ENCODE data around the gene ABHD5.

The ABHD5 gene

GRCh38 chr3:43718296-43718695 is 27.6 kb downstream of the ABHD5 start:
- no peak for DNase-seq (ENCODE audit: low read depth)

- DNase-seq (ENCODE audit: low read depth), result no peak
Measured at GRCh38 chr3:43723121-43723734, 32.5 kb downstream of the ABHD5 start.

- DNase-seq (ENCODE audit: low read depth), result no peak
Measured at GRCh38 chr3:43726521-43726920, 35.8 kb downstream of the ABHD5 start.

GRCh38 chr3:43727930-43728329 is 37.2 kb downstream of the ABHD5 start:
- DNase-seq (ENCODE audit: low read depth), result no peak

GRCh38 chr3:43728476-43728875 is 37.7 kb downstream of the ABHD5 start:
- no peak for DNase-seq (ENCODE audit: low read depth)

GRCh38 chr3:43728947-43729346 is 38.2 kb downstream of the ABHD5 start:
- DNase-seq (ENCODE audit: low read depth), result no peak

GRCh38 chr3:43729707-43730414 is 39.1 kb downstream of the ABHD5 start:
- DNase-seq (ENCODE audit: low read depth), result no peak

GRCh38 chr3:43732747-43733425 is 42.1 kb downstream of the ABHD5 start:
- DNase-seq (ENCODE audit: low read depth), result no peak

GRCh38 chr3:43733459-43734384 is 43.0 kb downstream of the ABHD5 start:
- DNase-seq (ENCODE audit: low read depth), result peak; percentile 80

GRCh38 chr3:43734685-43735084 is 43.9 kb downstream of the ABHD5 start:
- DNase-seq (ENCODE audit: low read depth), result no peak

GRCh38 chr3:43735618-43736017 is 44.9 kb downstream of the ABHD5 start:
- DNase-seq (ENCODE audit: low read depth), result no peak

GRCh38 chr3:43736558-43737440 is 46.1 kb downstream of the ABHD5 start:
- DNase-seq (ENCODE audit: low read depth), result no peak

- DNase-seq (ENCODE audit: low read depth), result no peak
Measured at GRCh38 chr3:43738305-43738704, 47.6 kb downstream of the ABHD5 start.

GRCh38 chr3:43742920-43743319 is 52.2 kb downstream of the ABHD5 start:
- no peak for DNase-seq (ENCODE audit: low read depth)

- DNase-seq (ENCODE audit: low read depth), result no peak
Measured at GRCh38 chr3:43747641-43748040, 56.9 kb downstream of the ABHD5 start.

GRCh38 chr3:43748179-43748578 is 57.4 kb downstream of the ABHD5 start:
- no peak for DNase-seq (ENCODE audit: low read depth)

GRCh38 chr3:43748645-43749044 is 57.9 kb downstream of the ABHD5 start:
- no peak for DNase-seq (ENCODE audit: low read depth)

GRCh38 chr3:43752905-43753304 is 62.2 kb downstream of the ABHD5 start:
- no peak for DNase-seq (ENCODE audit: low read depth)

- no peak for DNase-seq (ENCODE audit: low read depth)
Measured at GRCh38 chr3:43753741-43754715, 63.3 kb downstream of the ABHD5 start.

All from GM04504 (cell line).